ENCODE measurements around the gene IL18RAP.

GRCh38 chr2:102484310-102485061, 61.5 kb downstream of the IL18RAP start:
- TF ChIP-seq TAF1 (IDR thresholded peaks at IDR 0.05; ENCODE audit: borderline replicate concordance, insufficient read depth, low read length) (no peak), SIN3A (IDR thresholded peaks at IDR 0.05; ENCODE audit: borderline replicate concordance, insufficient read depth, low read length) (no peak)

All from PFSK-1 (cell line).